Keratinocyte (primary cell): ENCODE results near the gene PGLYRP1.

ENCODE experiments used
- EZH2 ChIP-seq: IDR thresholded peaks from one replicate; pipeline ENCODE4 v1.6.1; 2012; ENCODE audit warnings: inconsistent platforms, mild to moderate bottlenecking, low read length, moderate library complexity
- TF ChIP-seq, protein P1 (sequence below), 3 experiments: IDR thresholded peaks in 1 of 3; conservative IDR thresholded peaks in 1 of 3; optimal IDR thresholded peaks in 1 of 3; 2 replicates in 2 of 3; 3 replicates in 1 of 3; pipeline versions ENCODE3 to v1.5.1; 2011; ENCODE audit warnings: low read length in 3 of 3, mild to moderate bottlenecking in 3 of 3, moderate library complexity in 2 of 3, control low read depth in 1 of 3, inconsistent platforms in 1 of 3; ENCODE audit not compliant: insufficient read depth in 2 of 3; ENCODE audit errors: extremely low read depth in 1 of 3

GRCh38 chr19:45995715-45996385 lies 27.0 kb downstream of the PGLYRP1 start:
- TF ChIP-seq, protein P1, sequence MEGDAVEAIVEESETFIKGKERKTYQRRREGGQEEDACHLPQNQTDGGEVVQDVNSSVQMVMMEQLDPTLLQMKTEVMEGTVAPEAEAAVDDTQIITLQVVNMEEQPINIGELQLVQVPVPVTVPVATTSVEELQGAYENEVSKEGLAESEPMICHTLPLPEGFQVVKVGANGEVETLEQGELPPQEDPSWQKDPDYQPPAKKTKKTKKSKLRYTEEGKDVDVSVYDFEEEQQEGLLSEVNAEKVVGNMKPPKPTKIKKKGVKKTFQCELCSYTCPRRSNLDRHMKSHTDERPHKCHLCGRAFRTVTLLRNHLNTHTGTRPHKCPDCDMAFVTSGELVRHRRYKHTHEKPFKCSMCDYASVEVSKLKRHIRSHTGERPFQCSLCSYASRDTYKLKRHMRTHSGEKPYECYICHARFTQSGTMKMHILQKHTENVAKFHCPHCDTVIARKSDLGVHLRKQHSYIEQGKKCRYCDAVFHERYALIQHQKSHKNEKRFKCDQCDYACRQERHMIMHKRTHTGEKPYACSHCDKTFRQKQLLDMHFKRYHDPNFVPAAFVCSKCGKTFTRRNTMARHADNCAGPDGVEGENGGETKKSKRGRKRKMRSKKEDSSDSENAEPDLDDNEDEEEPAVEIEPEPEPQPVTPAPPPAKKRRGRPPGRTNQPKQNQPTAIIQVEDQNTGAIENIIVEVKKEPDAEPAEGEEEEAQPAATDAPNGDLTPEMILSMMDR (optimal IDR thresholded peaks at IDR 0.05 in 1 of 3, IDR thresholded peaks at IDR 0.05 in 1 of 3, conservative IDR thresholded peaks at IDR 0.05 in 1 of 3; ENCODE audit: extremely low read depth in 1 of 3, insufficient read depth in 2 of 3, low read length in 3 of 3): no peak
- no peak for TF ChIP-seq EZH2
